HEK293T (cell line): ENCODE data around the gene TXNIP.

ENCODE experiments used
- CTCF ChIA-PET: fragments of 350-600 bp; formaldehyde crosslinking; extraction: SDS; loops from one replicate; lab custom pipeline; 2021; ENCODE audit warnings: antibody characterized with exemption, inconsistent platforms; lab: Yijun Ruan, JAX
- POLR2A ChIA-PET: fragments of 350-600 bp; formaldehyde crosslinking; extraction: SDS; loops from one replicate; lab custom pipeline; 2020; ENCODE audit warnings: antibody characterized with exemption, inconsistent platforms; lab: Yijun Ruan, JAX
- DNase-seq: peaks from one replicate; pipeline ENCODE4 v3.0.0; 2012; ENCODE audit warnings: mixed read lengths; ENCODE audit errors: extremely low spot score
- ARNT ChIP-seq: fragments of 450-650 bp; IDR thresholded peaks from 2 replicates; pipeline ENCODE4 v1.6.1; 2017; ENCODE audit warnings: mild to moderate bottlenecking
- BHLHE40 ChIP-seq: fragments of 450-650 bp; IDR thresholded peaks from 2 replicates; pipeline ENCODE4 v1.6.1; 2016; ENCODE audit warnings: mild to moderate bottlenecking, moderate library complexity, borderline replicate concordance
- CTBP1 ChIP-seq: fragments of 450-650 bp; IDR thresholded peaks from 2 replicates; pipeline ENCODE4 v1.6.1; 2016; ENCODE audit warnings: borderline replicate concordance
- ELF4 ChIP-seq: fragments of 450-650 bp; IDR thresholded peaks from 2 replicates; pipeline ENCODE4 v1.6.1; 2017; ENCODE audit warnings: antibody characterized with exemption
- FOXA1 ChIP-seq: fragments of 450-650 bp; IDR thresholded peaks from 2 replicates; pipeline ENCODE4 v1.6.1; 2016; ENCODE audit warnings: mild to moderate bottlenecking
- FOXK2 ChIP-seq: fragments of 450-650 bp; IDR thresholded peaks from 2 replicates; pipeline ENCODE4 v1.6.1; 2016; ENCODE audit warnings: mild to moderate bottlenecking
- FOXM1 ChIP-seq: fragments of 450-650 bp; IDR thresholded peaks from 2 replicates; pipeline ENCODE4 v1.6.1; 2017; ENCODE audit warnings: mild to moderate bottlenecking, borderline replicate concordance
- HDGF ChIP-seq: fragments of 450-650 bp; IDR thresholded peaks from 2 replicates; pipeline ENCODE4 v1.6.1; 2017; ENCODE audit warnings: antibody characterized with exemption, borderline replicate concordance
- L3MBTL2 ChIP-seq: fragments of 450-650 bp; conservative IDR thresholded peaks from 2 replicates; pipeline ENCODE4 v1.6.1; 2016; ENCODE audit warnings: mild to moderate bottlenecking
- LEF1 ChIP-seq: fragments of 450-650 bp; IDR thresholded peaks from 2 replicates; pipeline ENCODE4 v1.6.1; 2017; ENCODE audit warnings: mild to moderate bottlenecking, borderline replicate concordance
- NFRKB ChIP-seq: fragments of 450-650 bp; IDR thresholded peaks from 2 replicates; pipeline ENCODE4 v1.6.1; 2016; ENCODE audit warnings: mild to moderate bottlenecking, moderate library complexity
- PKNOX1 ChIP-seq: fragments of 450-650 bp; IDR thresholded peaks from 2 replicates; pipeline ENCODE4 v1.6.1; 2016
- SP1 ChIP-seq: fragments of 450-650 bp; IDR thresholded peaks from 2 replicates; pipeline ENCODE4 v1.6.1; 2017
- SUZ12 ChIP-seq: fragments of 450-650 bp; IDR thresholded peaks from 2 replicates; pipeline ENCODE4 v1.6.1; 2016; ENCODE audit warnings: mild to moderate bottlenecking
- TARDBP ChIP-seq: fragments of 450-650 bp; IDR thresholded peaks from 2 replicates; pipeline ENCODE4 v1.6.1; 2016
- ZNF384 ChIP-seq: fragments of 450-650 bp; IDR thresholded peaks from 2 replicates; pipeline ENCODE4 v1.6.1; 2016

The TXNIP gene

GRCh38 chr1:145999321-146000024 lies 3.1 kb upstream of the TXNIP start:
- TF ChIP-seq CTBP1, result no peak
- TF ChIP-seq ZNF384, result no peak
- TF ChIP-seq BHLHE40, result no peak
- TF ChIP-seq PKNOX1, result no peak
- no peak for TF ChIP-seq ARNT
- TF ChIP-seq FOXA1, result no peak
- no peak for TF ChIP-seq TARDBP
- no peak for TF ChIP-seq SP1
- TF ChIP-seq ELF4, result no peak
- no peak for DNase-seq
- POLR2A ChIA-PET, result interaction anchor here (0.6 to 0.7 kb wide), 2 partner anchors 20 to 35 kb away, joined by 3 to 4 read pairs; partner anchors contain the start of genes ANKRD34A and POLR3GL
- CTCF ChIA-PET, result interaction anchor here (2.5 kb wide), 1 partner anchor 22 kb away, joined by 9 read pairs; no protein-coding TSS in a partner anchor

GRCh38 chr1:145997718-145998023 lies 1.3 kb upstream of the TXNIP start:
- POLR2A ChIA-PET, result interaction anchor here (0.6 to 4.2 kb wide), 9 partner anchors 8 to 138 kb away, joined by 3 to 54 read pairs (median 3); partner anchors contain the start of gene PIAS3
- no peak for DNase-seq
- CTCF ChIA-PET, result interaction anchor here (0.9 to 2.6 kb wide), 3 partner anchors 10 to 152 kb away, joined by 3 to 10 read pairs (median 9); partner anchors contain the start of gene NUDT17
- no peak for TF ChIP-seq SP1
- no peak for TF ChIP-seq ELF4
- no peak for TF ChIP-seq PKNOX1
- TF ChIP-seq NFRKB, result no peak
- TF ChIP-seq LEF1, result no peak
- no peak for TF ChIP-seq FOXK2
- TF ChIP-seq HDGF, result no peak
- TF ChIP-seq ARNT, result no peak
- TF ChIP-seq FOXA1, result no peak
- TF ChIP-seq BHLHE40, result no peak

- DNase-seq, result no peak
- ChIA-PET POLR2A (interaction anchor here (0.6 to 4.2 kb wide), 9 partner anchors 8 to 138 kb away, joined by 3 to 54 read pairs (median 4); partner anchors contain the start of genes ANKRD34A, PIAS3 and POLR3GL), CTCF (interaction anchor here (0.6 to 2.6 kb wide), 3 partner anchors 10 to 151 kb away, joined by 4 to 10 read pairs (median 9); no protein-coding TSS in a partner anchor)
- TF ChIP-seq FOXA1 (no peak), TARDBP (no peak), HDGF (no peak), ZNF384 (no peak), SUZ12 (no peak), ELF4 (no peak), LEF1 (no peak), NFRKB (no peak), CTBP1 (no peak), ARNT (no peak)
These were observed 788 bp upstream of the TXNIP start for GRCh38 chr1:145997016-145997717.

GRCh38 chr1:145995964-145996432 lies 381 bp downstream of the TXNIP start:
- POLR2A ChIA-PET, result interaction anchor here (0.7 to 4.2 kb wide), 8 partner anchors 9 to 137 kb away, joined by 3 to 54 read pairs (median 6); partner anchors contain the start of genes ANKRD34A, PIAS3 and POLR3GL
- no peak for TF ChIP-seq BHLHE40
- TF ChIP-seq SUZ12, result no peak
- TF ChIP-seq SP1, result no peak
- no peak for TF ChIP-seq PKNOX1
- TF ChIP-seq FOXM1, result no peak
- no peak for TF ChIP-seq FOXK2
- no peak for TF ChIP-seq ZNF384
- TF ChIP-seq LEF1, result no peak
- TF ChIP-seq ARNT, result no peak
- TF ChIP-seq FOXA1, result no peak
- TF ChIP-seq HDGF, result no peak
- no peak for TF ChIP-seq TARDBP
- TF ChIP-seq CTBP1, result no peak
- TF ChIP-seq ELF4, result no peak
- no peak for TF ChIP-seq NFRKB
- no peak for TF ChIP-seq L3MBTL2
- DNase-seq, result peak; percentile 47
- CTCF ChIA-PET, result interaction anchor here (2.6 kb wide), 1 partner anchor 11 kb away, joined by 10 read pairs; no protein-coding TSS in a partner anchor

GRCh38 chr1:145995148-145995881 lies 1.1 kb downstream of the TXNIP start:
- DNase-seq, result no peak
- POLR2A ChIA-PET, result interaction anchor here (0.9 to 4.2 kb wide), 5 partner anchors 8 to 42 kb away, joined by 3 to 54 read pairs (median 6); partner anchors contain the start of genes ANKRD34A and POLR3GL
- no peak for TF ChIP-seq ZNF384
- TF ChIP-seq SUZ12, result no peak
- TF ChIP-seq LEF1, result no peak
- TF ChIP-seq HDGF, result no peak
- no peak for TF ChIP-seq ELF4
- TF ChIP-seq ARNT, result no peak
- TF ChIP-seq TARDBP, result no peak
- TF ChIP-seq BHLHE40, result no peak
- no peak for TF ChIP-seq FOXK2
- no peak for TF ChIP-seq NFRKB
- no peak for TF ChIP-seq CTBP1
- no peak for TF ChIP-seq FOXM1
- TF ChIP-seq L3MBTL2, result no peak
- no peak for TF ChIP-seq SP1
- no peak for TF ChIP-seq FOXA1
- CTCF ChIA-PET, result interaction anchor here (1.0 kb wide), 1 partner anchor 15 kb away, joined by 4 read pairs; no protein-coding TSS in a partner anchor
